ENCODE measurements around the gene RSPH3. TPM values are rescaled to one million over a fixed set of nuclear protein-coding genes. Genes with fewer than 3 reads are reported as not detected.

RSPH3 gene
- total and polyA plus RNA-seq, 10 of the 15 experiments (the other 5 are each of a cell fraction or from before 2014, with no cell fraction given), result 0.40 to 3.5 (median 1.4) TPM

- no peaks in the 10 kb centered on the region for H3K36me3 ChIP-seq (ENCODE audit: control insufficient read depth in 2 of 2, insufficient read depth in 2 of 2, low read length in 1 of 2)
- CTCF ChIA-PET, result no interaction called here
- peak; percentile 87 for ATAC-seq
- no peaks in the 10 kb centered on the region for H4K20me1 ChIP-seq (ENCODE audit: control insufficient read depth, insufficient read depth)
- TF ChIP-seq HDAC2 (IDR thresholded peaks at IDR 0.05), result no peak
- no peak for TF ChIP-seq CBX5 (IDR thresholded peaks at IDR 0.05; ENCODE audit: low read depth)
- no peak for TF ChIP-seq RBBP5 (conservative IDR thresholded peaks at IDR 0.05)
- no peak for TF ChIP-seq MTA3 (IDR thresholded peaks at IDR 0.05; ENCODE audit: borderline replicate concordance, low read length)
- TF ChIP-seq HDGF (IDR thresholded peaks at IDR 0.05), result no peak
- TF ChIP-seq RUNX3 (IDR thresholded peaks at IDR 0.05; ENCODE audit: low read length), result no peak
- no peak for TF ChIP-seq SPI1 (IDR thresholded peaks at IDR 0.05; ENCODE audit: borderline replicate concordance, insufficient read depth, low read depth, low read length)
- RAD21 ChIA-PET (ENCODE audit: unreplicated experiment), result no interaction called here
- no peaks in the 10 kb centered on the region for H3K27me3 ChIP-seq (replicated peaks in 1 of 2; ENCODE audit: control insufficient read depth in 2 of 2, insufficient read depth in 2 of 2, low read length in 1 of 2)
- WGBS (ENCODE audit: insufficient coverage, insufficient replicate concordance, low lambda C conversion rate, missing lambda C conversion rate), result 31% methylated on average over 16 of the region's 23 CpGs
- DNase-seq (ENCODE audit: low read depth, low spot score), result no peak
- in situ Hi-C loops (cut with MboI) (no loop called here), intact Hi-C loops (cut with micrococcal nuclease; ENCODE audit: unreplicated experiment) (no loop called here)
- H3K9me3 ChIP-seq (replicated peaks; ENCODE audit: control insufficient read depth, insufficient read depth, low read length), result no peaks in the 10 kb centered on the region
- H3K4me1 ChIP-seq (ENCODE audit: control insufficient read depth, insufficient read depth, low read length), result peaks cover 9% of the 10 kb centered on the region
- peak overlapping the region; percentile 64 for H3K4me2 ChIP-seq (ENCODE audit: control insufficient read depth, insufficient read depth)
- H3K27ac ChIP-seq (ENCODE audit: control insufficient read depth, insufficient read depth), result no peak overlapping the region
- SMC1A ChIA-PET (ENCODE audit: uncharacterized antibody, unreplicated experiment), result interaction anchor here (0.9 kb wide), 1 partner anchor 15 kb away, joined by 3 read pairs; no protein-coding TSS in a partner anchor
- peak overlapping the region; percentile 55 for H3K4me3 ChIP-seq
- peak overlapping the region; percentile 29 for H2AFZ ChIP-seq (ENCODE audit: control insufficient read depth, low read depth, low read length)
- FAIRE-seq, result no peak
- POLR2A ChIA-PET, result interaction anchor here (1.0 kb wide), 1 partner anchor 28 kb away, joined by 3 read pairs; no protein-coding TSS in a partner anchor
- H3K9ac ChIP-seq (ENCODE audit: control insufficient read depth, insufficient read depth, low read length), result no peak overlapping the region
- BruUV-seq (replicated peaks), result no TSS peak
- H3K79me2 ChIP-seq (ENCODE audit: control insufficient read depth, insufficient read depth, low read length), result no peaks in the 10 kb centered on the region
Observed at GRCh38 chr6:158938811-158939254, 61.2 kb downstream of the RSPH3 start.

GRCh38 chr6:158938220-158938619, 61.8 kb downstream of the RSPH3 start:
- Histone ChIP-seq H3K4me1 (ENCODE audit: control insufficient read depth, insufficient read depth, low read length) (peaks cover 9% of the 10 kb centered on the region), H3K27ac (ENCODE audit: control insufficient read depth, insufficient read depth) (no peak overlapping the region), H3K79me2 (ENCODE audit: control insufficient read depth, insufficient read depth, low read length) (no peaks in the 10 kb centered on the region), H3K9ac (ENCODE audit: control insufficient read depth, insufficient read depth, low read length) (no peak overlapping the region), H3K4me2 (ENCODE audit: control insufficient read depth, insufficient read depth) (no peak overlapping the region), H2AFZ (ENCODE audit: control insufficient read depth, low read depth, low read length) (no peak overlapping the region), H3K4me3 (no peak overlapping the region), H3K36me3 (ENCODE audit: control insufficient read depth in 2 of 2, insufficient read depth in 2 of 2, low read length in 1 of 2) (no peaks in the 10 kb centered on the region), H3K27me3 (replicated peaks in 1 of 2; ENCODE audit: control insufficient read depth in 2 of 2, insufficient read depth in 2 of 2, low read length in 1 of 2) (no peaks in the 10 kb centered on the region), H3K9me3 (replicated peaks; ENCODE audit: control insufficient read depth, insufficient read depth, low read length) (no peaks in the 10 kb centered on the region), H4K20me1 (ENCODE audit: control insufficient read depth, insufficient read depth) (no peaks in the 10 kb centered on the region)
- ChIA-PET SMC1A (ENCODE audit: uncharacterized antibody, unreplicated experiment) (interaction anchor here (0.9 kb wide), 1 partner anchor 22 kb away, joined by 4 read pairs; no protein-coding TSS in a partner anchor), CTCF (interaction anchor here (1.0 kb wide), 1 partner anchor 145 kb away, joined by 3 read pairs; no protein-coding TSS in a partner anchor), POLR2A (interaction anchor here (1.0 kb wide), 1 partner anchor 27 kb away, joined by 3 read pairs; no protein-coding TSS in a partner anchor), RAD21 (ENCODE audit: unreplicated experiment) (no interaction called here)
- intact Hi-C loops (cut with micrococcal nuclease; ENCODE audit: unreplicated experiment), result no loop called here
- TF ChIP-seq ZNF274 (IDR thresholded peaks at IDR 0.05; ENCODE audit: insufficient read depth, insufficient read length), result no peak
- no peak for TF ChIP-seq NR2C2 (IDR thresholded peaks at IDR 0.05; ENCODE audit: borderline replicate concordance, control insufficient read depth, insufficient read length, low read depth)
- TF ChIP-seq RCOR1 (conservative IDR thresholded peaks at IDR 0.05; ENCODE audit: low read depth, low read length), result no peak
- TF ChIP-seq EED (IDR thresholded peaks at IDR 0.05; ENCODE audit: low read depth), result no peak
- ATAC-seq, result no peak
- no TSS peak for BruUV-seq (replicated peaks)
- 84% methylated on average over 9 of the region's 11 CpGs for WGBS (ENCODE audit: insufficient coverage, insufficient replicate concordance, low lambda C conversion rate, missing lambda C conversion rate)
- in situ Hi-C loops (cut with MboI), result no loop called here
- FAIRE-seq, result no peak
- no peak for DNase-seq (ENCODE audit: low read depth, low spot score)

All from GM12878 (cell line).